Nephron (organoid): ENCODE data around the gene DPH5.

Experiments used
- H3K27ac Mint-ChIP-seq, 3 experiments: 2 replicates each; pipeline ENCODE4 v1.8.0; 2020; ENCODE audit warnings: mixed read lengths in 3 of 3, mild to moderate bottlenecking in 2 of 3, moderate library complexity in 1 of 3
- H3K27me3 Mint-ChIP-seq: 2 replicates; pipeline ENCODE4 v1.8.0; 2021; ENCODE audit warnings: low read depth, mild to moderate bottlenecking, moderate library complexity, mixed read lengths
- H3K36me3 Mint-ChIP-seq: 2 replicates; pipeline ENCODE4 v1.8.0; 2020; ENCODE audit warnings: low read depth, mixed read lengths
- H3K4me1 Mint-ChIP-seq: 2 replicates; pipeline ENCODE4 v1.8.0; 2020; ENCODE audit warnings: mixed read lengths
- H3K4me3 Mint-ChIP-seq, 3 experiments: 2 replicates each; pipeline ENCODE4 v1.8.0; 2020; ENCODE audit warnings: mild to moderate bottlenecking in 3 of 3, mixed read lengths in 3 of 3, moderate library complexity in 2 of 3
- H3K9me3 Mint-ChIP-seq: 2 replicates; pipeline ENCODE4 v1.8.0; 2020; ENCODE audit warnings: mixed read lengths
- CTCF ChIP-seq, 3 experiments: fragments of 200-600 bp; sonication (generic); IDR thresholded peaks; one replicate each; pipeline ENCODE4 v1.5.0; 2021; ENCODE audit warnings: antibody characterized with exemption in 3 of 3; ENCODE audit not compliant: unreplicated experiment in 3 of 3

DPH5 gene

DNA sequence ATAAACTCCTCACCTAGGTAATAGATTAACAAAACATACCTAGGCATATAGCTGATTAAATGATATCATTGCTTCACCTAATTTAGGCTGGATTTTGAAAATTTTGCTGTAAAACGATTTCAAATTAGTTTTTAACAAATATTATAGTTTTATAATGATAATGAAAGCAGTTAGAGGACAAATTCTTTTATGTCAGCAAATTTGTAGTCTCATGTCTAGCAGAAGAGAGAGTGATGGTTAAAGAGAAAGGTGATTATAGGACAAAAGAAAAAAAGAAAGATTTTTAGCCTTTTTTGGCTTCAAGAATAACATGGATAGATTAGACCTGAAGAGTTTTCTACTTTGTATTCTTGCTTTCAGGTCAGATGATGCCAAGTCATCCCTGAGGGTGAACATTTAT, 3.6 kb upstream of the DPH5 start:
- Mint-ChIP-seq H3K36me3 (peaks cover 7% of the 10 kb centered on the region), H3K4me3 (no peak overlapping the region), H3K27me3 (no peaks in the 10 kb centered on the region), H3K4me1 (peaks cover 19% of the 10 kb centered on the region), H3K9me3 (no peaks in the 10 kb centered on the region), H3K27ac (no peak overlapping the region)
- TF ChIP-seq CTCF (IDR thresholded peaks at IDR 0.05; ENCODE audit: unreplicated experiment in 3 of 3), result no peak

DNA sequence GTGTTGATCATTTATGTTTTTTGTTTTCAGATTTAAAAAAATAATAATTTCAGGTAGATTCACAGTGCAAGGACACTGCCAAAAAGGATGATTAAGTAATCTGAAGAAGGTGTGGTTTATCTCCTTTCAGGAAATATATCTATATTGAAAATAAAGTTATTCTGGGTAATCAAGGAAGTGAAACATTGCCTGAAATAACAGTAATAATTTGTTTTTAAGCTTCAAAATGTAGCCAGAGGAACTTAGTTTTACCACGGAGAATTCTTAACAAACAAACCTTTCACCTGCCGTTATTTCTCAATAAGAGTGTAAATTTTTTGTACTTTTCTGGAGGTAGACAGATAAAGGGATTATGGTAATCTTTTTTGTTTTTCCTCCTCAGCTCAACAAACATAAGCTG, 2.9 kb upstream of the DPH5 start:
- Mint-ChIP-seq H3K4me3 (peak overlapping the region in 1 of 3 experiments; percentile 96), H3K27me3 (no peaks in the 10 kb centered on the region), H3K4me1 (peaks cover 19% of the 10 kb centered on the region), H3K36me3 (peaks cover 11% of the 10 kb centered on the region), H3K27ac (no peak overlapping the region), H3K9me3 (no peaks in the 10 kb centered on the region)
- TF ChIP-seq CTCF (IDR thresholded peaks at IDR 0.05; ENCODE audit: unreplicated experiment in 3 of 3), result no peak

- Mint-ChIP-seq H3K4me3 (peak overlapping the region; percentile 59 to 96 (median 63)), H3K9me3 (no peaks in the 10 kb centered on the region), H3K36me3 (peaks cover 7% of the 10 kb centered on the region), H3K27ac (peak overlapping the region; percentile 6 to 26 (median 7)), H3K27me3 (no peaks in the 10 kb centered on the region), H3K4me1 (peaks cover 19% of the 10 kb centered on the region)
- TF ChIP-seq CTCF (IDR thresholded peaks at IDR 0.05; ENCODE audit: unreplicated experiment in 3 of 3), result no peak
Observed at GRCh38 chr1:101027194-101027772, 1.7 kb upstream of the DPH5 start.

GRCh38 chr1:101026430-101026788, 825 bp upstream of the DPH5 start:
- H3K9me3 Mint-ChIP-seq, result no peaks in the 10 kb centered on the region
- peak overlapping the region; percentile 92 to 96 (median 95) for H3K4me3 Mint-ChIP-seq
- H3K27me3 Mint-ChIP-seq, result no peaks in the 10 kb centered on the region
- no peak for TF ChIP-seq CTCF (IDR thresholded peaks at IDR 0.05; ENCODE audit: unreplicated experiment in 3 of 3)
- H3K36me3 Mint-ChIP-seq, result peaks cover 12% of the 10 kb centered on the region
- peaks cover 19% of the 10 kb centered on the region for H3K4me1 Mint-ChIP-seq
- H3K27ac Mint-ChIP-seq, result peak overlapping the region; percentile 91 to 98 (median 97)

GRCh38 chr1:101025283-101025656, 314 bp downstream of the DPH5 start:
- H3K4me1 Mint-ChIP-seq, result peaks cover 19% of the 10 kb centered on the region
- peak overlapping the region; percentile 92 to 96 (median 95) for H3K4me3 Mint-ChIP-seq
- peak overlapping the region; percentile 91 to 98 (median 97) for H3K27ac Mint-ChIP-seq
- H3K9me3 Mint-ChIP-seq, result no peaks in the 10 kb centered on the region
- no peaks in the 10 kb centered on the region for H3K27me3 Mint-ChIP-seq
- H3K36me3 Mint-ChIP-seq, result peaks cover 16% of the 10 kb centered on the region
- TF ChIP-seq CTCF (IDR thresholded peaks at IDR 0.05; ENCODE audit: unreplicated experiment in 3 of 3), result no peak

DNA sequence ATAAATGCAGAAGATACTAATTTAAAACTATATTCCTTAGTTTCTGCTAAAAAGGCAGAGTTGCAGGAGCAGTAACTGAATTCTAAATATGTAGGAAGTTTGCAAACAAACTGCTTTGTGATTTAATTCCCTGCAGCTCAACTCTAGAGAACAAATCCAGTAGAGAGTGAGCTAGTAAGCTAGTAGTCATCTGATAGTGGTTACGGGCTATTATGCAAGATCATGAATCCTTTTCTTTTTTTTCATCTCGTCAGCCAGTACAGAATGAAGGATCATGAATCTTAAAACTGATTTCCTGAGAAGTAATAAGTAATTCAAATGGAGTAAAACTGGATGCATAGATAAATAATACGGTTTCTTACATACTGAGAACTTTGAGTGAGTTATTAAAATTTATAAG, 3.3 kb downstream of the DPH5 start:
- H3K36me3 Mint-ChIP-seq, result peaks cover 28% of the 10 kb centered on the region
- H3K9me3 Mint-ChIP-seq, result no peaks in the 10 kb centered on the region
- peaks cover 11% of the 10 kb centered on the region for H3K4me1 Mint-ChIP-seq
- no peak for TF ChIP-seq CTCF (IDR thresholded peaks at IDR 0.05; ENCODE audit: unreplicated experiment in 3 of 3)
- H3K27me3 Mint-ChIP-seq, result no peaks in the 10 kb centered on the region
- H3K27ac Mint-ChIP-seq, result no peak overlapping the region
- peak overlapping the region in 1 of 3 experiments; percentile 6 for H3K4me3 Mint-ChIP-seq
